ENCODE results near the gene ASTN2. TPM values are rescaled to one million over a fixed set of nuclear protein-coding genes. Genes with fewer than 3 reads are reported as not detected.

The ASTN2 gene
- total and polyA plus RNA-seq, 2 experiments from 2014 or later, result 5.8 to 7.5 TPM

GRCh38 chr9:117014061-117014460 is 400.8 kb downstream of the ASTN2 start:
- TF ChIP-seq EZH2 (IDR thresholded peaks at IDR 0.05; ENCODE audit: insufficient read depth, poor library complexity, severe bottlenecking), result no peak
- no peak for TF ChIP-seq EZH2phosphoT487 (IDR thresholded peaks at IDR 0.05; ENCODE audit: insufficient read depth, low read depth)
- no peaks in the 10 kb centered on the region for H3K79me2 ChIP-seq (ENCODE audit: insufficient read depth)
- no peak overlapping the region for H3K27ac ChIP-seq
- no peak overlapping the region for H3K4me2 ChIP-seq (ENCODE audit: unreplicated experiment)
- in situ Hi-C loops (cut with MboI), result no loop called here
- H3K9ac ChIP-seq, result no peak overlapping the region
- no peak overlapping the region for H2AFZ ChIP-seq
- no peak for DNase-seq
- no peaks in the 10 kb centered on the region for H3K27me3 ChIP-seq (replicated peaks; ENCODE audit: insufficient read depth)
- H3K9me2 ChIP-seq (ENCODE audit: insufficient read depth), result 0 out of 2 replicates have a peak, but pooled peaks cover 3% of the 10 kb centered on the region
- H3K4me3 ChIP-seq, result no peak overlapping the region
- no peaks in the 10 kb centered on the region for H3K9me3 ChIP-seq (ENCODE audit: low read depth)
- no peaks in the 10 kb centered on the region for H3F3A ChIP-seq (ENCODE audit: insufficient read depth)
- WGBS, 2 experiments (ENCODE audit: low coverage in 1 of 2, low lambda C conversion rate in 2 of 2, missing lambda C conversion rate in 2 of 2), result 22 to 24% methylated on average over 4 of the region's 4 CpGs
- H4K20me1 ChIP-seq (ENCODE audit: insufficient read depth), result no peaks in the 10 kb centered on the region
- H3K36me3 ChIP-seq (ENCODE audit: low read depth), result no peaks in the 10 kb centered on the region
- no peaks in the 10 kb centered on the region for H3K4me1 ChIP-seq (ENCODE audit: insufficient read depth)

GRCh38 chr9:117013440-117013995 is 401.3 kb downstream of the ASTN2 start:
- no peak for TF ChIP-seq EZH2 (IDR thresholded peaks at IDR 0.05; ENCODE audit: insufficient read depth, poor library complexity, severe bottlenecking)
- no peak for TF ChIP-seq EZH2phosphoT487 (IDR thresholded peaks at IDR 0.05; ENCODE audit: insufficient read depth, low read depth)
- H3K4me1 ChIP-seq (ENCODE audit: insufficient read depth), result no peaks in the 10 kb centered on the region
- no peak overlapping the region for H3K9ac ChIP-seq
- no peak overlapping the region for H3K4me2 ChIP-seq (ENCODE audit: unreplicated experiment)
- H3K79me2 ChIP-seq (ENCODE audit: insufficient read depth), result no peaks in the 10 kb centered on the region
- no peak overlapping the region for H3K4me3 ChIP-seq
- H3K27ac ChIP-seq, result no peak overlapping the region
- no peaks in the 10 kb centered on the region for H3F3A ChIP-seq (ENCODE audit: insufficient read depth)
- 0 out of 2 replicates have a peak, but pooled peaks cover 3% of the 10 kb centered on the region for H3K9me2 ChIP-seq (ENCODE audit: insufficient read depth)
- no peaks in the 10 kb centered on the region for H3K36me3 ChIP-seq (ENCODE audit: low read depth)
- DNase-seq, result no peak
- no peaks in the 10 kb centered on the region for H3K9me3 ChIP-seq (ENCODE audit: low read depth)
- no peaks in the 10 kb centered on the region for H4K20me1 ChIP-seq (ENCODE audit: insufficient read depth)
- 26 to 29% methylated on average over 4 of the region's 4 CpGs for WGBS, 2 experiments (ENCODE audit: low coverage in 1 of 2, low lambda C conversion rate in 2 of 2, missing lambda C conversion rate in 2 of 2)
- no peaks in the 10 kb centered on the region for H3K27me3 ChIP-seq (replicated peaks; ENCODE audit: insufficient read depth)
- in situ Hi-C loops (cut with MboI), result no loop called here
- H2AFZ ChIP-seq, result no peak overlapping the region

GRCh38 chr9:117010061-117010460 is 404.8 kb downstream of the ASTN2 start:
- no peaks in the 10 kb centered on the region for H3K27me3 ChIP-seq (replicated peaks; ENCODE audit: insufficient read depth)
- in situ Hi-C loops (cut with MboI), result no loop called here

GRCh38 chr9:117008876-117009275 is 406.0 kb downstream of the ASTN2 start:
- Histone ChIP-seq H3K9me2 (ENCODE audit: insufficient read depth) (no peaks in the 10 kb centered on the region), H3K27ac (no peak overlapping the region), H3K4me3 (no peak overlapping the region), H3K9ac (no peak overlapping the region), H3K4me2 (ENCODE audit: unreplicated experiment) (no peak overlapping the region), H3K36me3 (ENCODE audit: low read depth) (no peaks in the 10 kb centered on the region), H3K79me2 (ENCODE audit: insufficient read depth) (no peaks in the 10 kb centered on the region), H3K27me3 (replicated peaks; ENCODE audit: insufficient read depth) (no peaks in the 10 kb centered on the region), H4K20me1 (ENCODE audit: insufficient read depth) (no peaks in the 10 kb centered on the region), H3K9me3 (ENCODE audit: low read depth) (no peaks in the 10 kb centered on the region), H2AFZ (no peak overlapping the region), H3F3A (ENCODE audit: insufficient read depth) (no peaks in the 10 kb centered on the region), H3K4me1 (ENCODE audit: insufficient read depth) (no peaks in the 10 kb centered on the region)
- no peak for DNase-seq
- in situ Hi-C loops (cut with MboI), result no loop called here
- WGBS, 2 experiments (ENCODE audit: low coverage in 1 of 2, low lambda C conversion rate in 2 of 2, missing lambda C conversion rate in 2 of 2), result 38 to 42% methylated on average over 2 of the region's 2 CpGs
- TF ChIP-seq EZH2phosphoT487 (IDR thresholded peaks at IDR 0.05; ENCODE audit: insufficient read depth, low read depth) (no peak), EZH2 (IDR thresholded peaks at IDR 0.05; ENCODE audit: insufficient read depth, poor library complexity, severe bottlenecking) (no peak)

More at GRCh38 chr9:117010061-117010460, 404.8 kb downstream of the ASTN2 start:
- H2AFZ ChIP-seq, result no peak overlapping the region
- no peaks in the 10 kb centered on the region for H3K9me2 ChIP-seq (ENCODE audit: insufficient read depth)
- no peaks in the 10 kb centered on the region for H3K9me3 ChIP-seq (ENCODE audit: low read depth)
- H3K27ac ChIP-seq, result no peak overlapping the region
- TF ChIP-seq EZH2phosphoT487 (IDR thresholded peaks at IDR 0.05; ENCODE audit: insufficient read depth, low read depth) (no peak), EZH2 (IDR thresholded peaks at IDR 0.05; ENCODE audit: insufficient read depth, poor library complexity, severe bottlenecking) (no peak)
- no peaks in the 10 kb centered on the region for H3K79me2 ChIP-seq (ENCODE audit: insufficient read depth)
- no peak for DNase-seq
- H3K36me3 ChIP-seq (ENCODE audit: low read depth), result no peaks in the 10 kb centered on the region
- H3K4me1 ChIP-seq (ENCODE audit: insufficient read depth), result no peaks in the 10 kb centered on the region
- no peak overlapping the region for H3K9ac ChIP-seq
- no peak overlapping the region for H3K4me2 ChIP-seq (ENCODE audit: unreplicated experiment)
- no peaks in the 10 kb centered on the region for H3F3A ChIP-seq (ENCODE audit: insufficient read depth)
- H4K20me1 ChIP-seq (ENCODE audit: insufficient read depth), result no peaks in the 10 kb centered on the region
- H3K4me3 ChIP-seq, result no peak overlapping the region

GRCh38 chr9:117008461-117008860 is 406.4 kb downstream of the ASTN2 start:
- no peaks in the 10 kb centered on the region for H3K9me3 ChIP-seq (ENCODE audit: low read depth)
- no peaks in the 10 kb centered on the region for H3K36me3 ChIP-seq (ENCODE audit: low read depth)
- no peak overlapping the region for H3K27ac ChIP-seq
- no peak overlapping the region for H2AFZ ChIP-seq
- no peaks in the 10 kb centered on the region for H3F3A ChIP-seq (ENCODE audit: insufficient read depth)
- H3K4me3 ChIP-seq, result no peak overlapping the region
- in situ Hi-C loops (cut with MboI), result no loop called here
- no peak for DNase-seq
- no peaks in the 10 kb centered on the region for H3K79me2 ChIP-seq (ENCODE audit: insufficient read depth)
- no peaks in the 10 kb centered on the region for H3K27me3 ChIP-seq (replicated peaks; ENCODE audit: insufficient read depth)
- no peaks in the 10 kb centered on the region for H3K9me2 ChIP-seq (ENCODE audit: insufficient read depth)
- H3K9ac ChIP-seq, result no peak overlapping the region
- H3K4me2 ChIP-seq (ENCODE audit: unreplicated experiment), result no peak overlapping the region
- no peaks in the 10 kb centered on the region for H3K4me1 ChIP-seq (ENCODE audit: insufficient read depth)
- no peaks in the 10 kb centered on the region for H4K20me1 ChIP-seq (ENCODE audit: insufficient read depth)
- TF ChIP-seq EZH2phosphoT487 (IDR thresholded peaks at IDR 0.05; ENCODE audit: insufficient read depth, low read depth) (no peak), EZH2 (IDR thresholded peaks at IDR 0.05; ENCODE audit: insufficient read depth, poor library complexity, severe bottlenecking) (no peak)

Data from GM23248 (cell line).